ENCODE measurements around the gene FGF8. TPM values are rescaled to one million over a fixed set of nuclear protein-coding genes. Genes with fewer than 3 reads are reported as not detected.
A peak's percentile ranks its signal among the peaks of the same experiment; 100 is the strongest.

The FGF8 gene
- total and polyA plus RNA-seq, 2 of the 13 experiments (the other 11 are each of a cell fraction or from before 2014, with no cell fraction given), result not detected

GRCh38 chr10:101818119-101818871 lies 42.4 kb upstream of the FGF8 start, which contains the start of gene OGA (continued):
- no peak for TF ChIP-seq ATRX (CRISPR knock-in tag; IDR thresholded peaks at IDR 0.05; ENCODE audit: borderline replicate concordance)
- no peak for TF ChIP-seq NFE2L2 (IDR thresholded peaks at IDR 0.05; ENCODE audit: low read length)
- 0 out of 4 replicates have a peak, but pooled peaks of 1 of the 2 experiments have one; percentile 34 for TF ChIP-seq KLF16 (CRISPR knock-in tag; IDR thresholded peaks at IDR 0.05)
- peak; percentile 67; the same call in 1 of the 2 replicates for TF ChIP-seq ZNF788 (CRISPR knock-in tag; IDR thresholded peaks at IDR 0.05; ENCODE audit: borderline replicate concordance)
- TF ChIP-seq, protein P1, sequence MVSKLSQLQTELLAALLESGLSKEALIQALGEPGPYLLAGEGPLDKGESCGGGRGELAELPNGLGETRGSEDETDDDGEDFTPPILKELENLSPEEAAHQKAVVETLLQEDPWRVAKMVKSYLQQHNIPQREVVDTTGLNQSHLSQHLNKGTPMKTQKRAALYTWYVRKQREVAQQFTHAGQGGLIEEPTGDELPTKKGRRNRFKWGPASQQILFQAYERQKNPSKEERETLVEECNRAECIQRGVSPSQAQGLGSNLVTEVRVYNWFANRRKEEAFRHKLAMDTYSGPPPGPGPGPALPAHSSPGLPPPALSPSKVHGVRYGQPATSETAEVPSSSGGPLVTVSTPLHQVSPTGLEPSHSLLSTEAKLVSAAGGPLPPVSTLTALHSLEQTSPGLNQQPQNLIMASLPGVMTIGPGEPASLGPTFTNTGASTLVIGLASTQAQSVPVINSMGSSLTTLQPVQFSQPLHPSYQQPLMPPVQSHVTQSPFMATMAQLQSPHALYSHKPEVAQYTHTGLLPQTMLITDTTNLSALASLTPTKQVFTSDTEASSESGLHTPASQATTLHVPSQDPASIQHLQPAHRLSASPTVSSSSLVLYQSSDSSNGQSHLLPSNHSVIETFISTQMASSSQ (IDR thresholded peaks at IDR 0.05; ENCODE audit: low read depth), result peak; percentile 21; the same call in 1 of the 2 replicates
- TF ChIP-seq, protein P1 (CRISPR knock-in tag; IDR thresholded peaks at IDR 0.05; ENCODE audit: borderline replicate concordance), result no peak
- peak; percentile 62 for TF ChIP-seq CREB1 (IDR thresholded peaks at IDR 0.05)
- peak; percentile 81 for TF ChIP-seq CREB1 (CRISPR knock-in tag; IDR thresholded peaks at IDR 0.05)
- TF ChIP-seq HMGA1 (CRISPR knock-in tag; conservative IDR thresholded peaks at IDR 0.05), result no peak
- peak; percentile 76; the same call in 1 of the 2 replicates for TF ChIP-seq AHDC1 (CRISPR knock-in tag; IDR thresholded peaks at IDR 0.05; ENCODE audit: borderline replicate concordance)
- TF ChIP-seq MYPOP (CRISPR knock-in tag; IDR thresholded peaks at IDR 0.05), result no peak
- TF ChIP-seq SRF (IDR thresholded peaks at IDR 0.05; ENCODE audit: low read depth, low read length), result no peak
- no peak for TF ChIP-seq XBP1 (CRISPR knock-in tag; IDR thresholded peaks at IDR 0.05)
- TF ChIP-seq HNRNPUL1 (IDR thresholded peaks at IDR 0.05; ENCODE audit: low read depth, low read length), result no peak
- TF ChIP-seq ZNF496 (CRISPR knock-in tag; IDR thresholded peaks at IDR 0.05; ENCODE audit: insufficient replicate concordance), result no peak
- no peak for TF ChIP-seq ZNF432 (CRISPR knock-in tag; IDR thresholded peaks at IDR 0.05; ENCODE audit: borderline replicate concordance)
- TF ChIP-seq GATA4 (IDR thresholded peaks at IDR 0.05; ENCODE audit: borderline replicate concordance, low read depth), result 0 out of 2 replicates have a peak, but pooled peaks have one; percentile 39
- TF ChIP-seq ZNF350 (CRISPR knock-in tag; IDR thresholded peaks at IDR 0.05; ENCODE audit: borderline replicate concordance, low read depth), result peak; percentile 81; the same call in 1 of the 2 replicates
- TF ChIP-seq ZSCAN21 (CRISPR knock-in tag; IDR thresholded peaks at IDR 0.05; ENCODE audit: borderline replicate concordance), result no peak
